Gastrocnemius medialis (tissue), 4 donors: ENCODE results near the gene NRG2. TPM values are rescaled to one million over a fixed set of nuclear protein-coding genes. Genes with fewer than 3 reads are reported as not detected.

Source experiments
- ATAC-seq, 2 donors: fragments of 150-250 bp; one replicate each; pipeline ENCODE4 v1.9.1; 2016
- DNase-seq, 2 donors: peaks; one replicate each; pipeline ENCODE4 v3.0.0-alpha.2; 2019
- H3K27ac ChIP-seq, 4 donors: fragments of 200-600 bp; sonication (generic); 1 replicate in 1 of 4; 2 replicates in 3 of 4; pipeline ENCODE4 v1.5.1; 2016 to 2018; ENCODE audit warnings: mild to moderate bottlenecking in 2 of 4, moderate library complexity in 1 of 4
- H3K27me3 ChIP-seq, 3 donors: fragments of 200-600 bp; sonication (generic) in 2 of 3; 1 replicate in 1 of 3; 2 replicates in 2 of 3; pipeline versions ENCODE4 v1.5.1 to v1.6.0; 2016 to 2019; ENCODE audit warnings: mild to moderate bottlenecking in 1 of 3, moderate library complexity in 1 of 3
- H3K36me3 ChIP-seq, 2 donors: fragments of 200-600 bp; sonication (generic) in 1 of 2; one replicate each; pipeline ENCODE4 v1.5.1; 2017 to 2018
- H3K4me1 ChIP-seq, 2 donors: fragments of 200-600 bp; sonication (generic) in 1 of 2; one replicate each; pipeline ENCODE4 v1.5.1; 2016 to 2017; ENCODE audit warnings: mild to moderate bottlenecking in 2 of 2
- H3K4me3 ChIP-seq, 4 donors: fragments of 200-600 bp; sonication (generic) in 3 of 4; 1 replicate in 1 of 4; 2 replicates in 3 of 4; pipeline ENCODE4 v1.5.1; 2016 to 2019; ENCODE audit warnings: mild to moderate bottlenecking in 2 of 4
- H3K9me3 ChIP-seq, 3 donors: fragments of 200-600 bp; sonication (generic) in 2 of 3; 1 replicate in 1 of 3; 2 replicates in 2 of 3; pipeline ENCODE4 v1.5.1; 2016 to 2019
- CTCF ChIP-seq, 5 experiments: fragments of 450-650 bp in 3 of 5; fragments of 200-600 bp in 2 of 5; sonication (generic) in 2 of 5; IDR thresholded peaks in 4 of 5; conservative IDR thresholded peaks in 1 of 5; 1 replicate in 4 of 5; 2 replicates in 1 of 5; pipeline ENCODE4 v1.5.1; 2016 to 2019; ENCODE audit warnings: antibody characterized with exemption in 5 of 5, mild to moderate bottlenecking in 3 of 5, moderate library complexity in 3 of 5
- POLR2A ChIP-seq, 2 donors: fragments of 450-650 bp; IDR thresholded peaks; one replicate each; pipeline ENCODE4 v1.6.1; 2017; ENCODE audit warnings: antibody characterized with exemption in 2 of 2, mild to moderate bottlenecking in 2 of 2, moderate library complexity in 2 of 2
- in situ Hi-C, 4 donors: fragments of 200-750 bp; cut with MboI; loops; one replicate each; pipeline versions ENCODE4 v1.15.0 to v1.8.0; 2017; ENCODE audit warnings: low sequenced_read_pairs in 4 of 4
- intact Hi-C: fragments of 100-400 bp; cut with DNase I; formaldehyde crosslinking; loops from one replicate; pipeline ENCODE4 v1.15.1; 2023; ENCODE audit warnings: low total_unique reads
- total RNA-seq, 4 donors: library from RNA; depleted of rRNA; stranded (reverse); fragments of >200 nt; gene quantifications; one replicate each; pipeline versions ENCODE4 v1.1.0 to v1.2.3, GENCODE V29; 2016

Gene NRG2
- total RNA-seq, 4 donors from 2014 or later, result 10.3 to 28.8 (median 20.0) TPM

DNA sequence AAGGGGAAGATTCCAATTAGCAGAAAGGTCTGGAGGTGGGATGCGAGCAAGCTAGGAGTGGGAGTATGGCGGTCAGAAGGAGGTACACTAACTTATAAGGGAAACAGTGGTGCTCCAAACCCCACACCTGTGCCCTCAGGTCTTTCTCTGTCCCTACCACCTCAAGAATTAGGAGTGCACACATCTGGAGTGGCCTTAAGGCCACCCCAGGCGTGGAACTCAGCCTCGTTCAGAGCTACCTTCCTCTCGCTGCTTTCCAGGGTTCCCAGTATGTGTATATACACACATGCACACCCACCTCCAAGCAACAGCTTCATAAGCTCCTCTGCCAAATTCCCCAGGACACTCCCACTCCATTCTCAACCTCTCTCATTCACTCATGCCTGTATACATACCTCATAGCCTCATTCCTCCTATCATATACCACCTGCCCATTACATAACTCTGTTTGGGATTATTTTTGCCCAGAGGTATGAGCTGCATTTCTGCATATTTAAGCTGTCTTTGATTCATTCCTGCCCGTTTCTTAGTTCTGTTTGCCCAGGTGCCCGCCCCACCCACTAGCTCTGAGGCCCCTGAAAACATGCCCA lies 128.8 kb downstream of the NRG2 start:
- no peaks in the 10 kb centered on the region for H3K4me1 ChIP-seq
- no peak for ATAC-seq
- TF ChIP-seq CTCF (IDR thresholded peaks at IDR 0.05 in 4 of 5, conservative IDR thresholded peaks at IDR 0.05 in 1 of 5) (no peak), POLR2A (IDR thresholded peaks at IDR 0.05) (no peak)

DNA sequence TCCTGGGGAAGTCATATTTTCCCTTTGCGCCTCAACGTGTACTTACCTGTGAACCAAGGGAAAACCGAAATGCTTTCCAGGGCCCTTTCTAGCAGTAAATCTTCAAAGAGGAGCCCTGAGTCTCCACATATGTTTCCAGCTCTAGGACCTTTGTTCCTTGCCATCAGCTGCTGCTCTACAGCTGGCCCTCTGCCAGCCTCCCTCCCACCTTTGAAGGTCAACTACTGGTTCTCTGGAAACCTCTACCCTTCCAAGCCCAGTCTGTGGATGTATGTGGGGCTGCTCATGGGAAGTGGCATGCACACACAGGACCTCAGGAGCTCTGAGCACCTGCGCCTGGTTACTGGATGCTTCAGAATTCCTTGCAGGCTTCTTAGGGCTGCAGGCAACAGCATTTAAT lies 130.3 kb downstream of the NRG2 start:
- Histone ChIP-seq H3K9me3 (no peaks in the 10 kb centered on the region), H3K27me3 (no peaks in the 10 kb centered on the region), H3K27ac (no peak overlapping the region), H3K4me3 (no peak overlapping the region), H3K4me1 (no peaks in the 10 kb centered on the region), H3K36me3 (no peaks in the 10 kb centered on the region)
- intact Hi-C loops, result no loop called here
- in situ Hi-C loops, result no loop called here
- no peak for DNase-seq
- no peak for TF ChIP-seq POLR2A (IDR thresholded peaks at IDR 0.05)
- no peak for TF ChIP-seq CTCF (IDR thresholded peaks at IDR 0.05 in 4 of 5, conservative IDR thresholded peaks at IDR 0.05 in 1 of 5)
- ATAC-seq, result no peak

More for the DNA sequence above, 128.8 kb downstream of the NRG2 start:
- DNase-seq, result no peak
- no peak overlapping the region for H3K27ac ChIP-seq
- intact Hi-C loops, result no loop called here
- no peak overlapping the region for H3K4me3 ChIP-seq
- H3K36me3 ChIP-seq, result no peaks in the 10 kb centered on the region
- in situ Hi-C loops, result no loop called here
- no peaks in the 10 kb centered on the region for H3K27me3 ChIP-seq
- H3K9me3 ChIP-seq, result no peaks in the 10 kb centered on the region

- no peaks in the 10 kb centered on the region for H3K9me3 ChIP-seq
- H3K4me3 ChIP-seq, result no peak overlapping the region
- no peak for DNase-seq
- in situ Hi-C loops, result no loop called here
- ATAC-seq, result no peak
- intact Hi-C loops, result no loop called here
- no peaks in the 10 kb centered on the region for H3K36me3 ChIP-seq
- TF ChIP-seq POLR2A (IDR thresholded peaks at IDR 0.05), result no peak
- no peak overlapping the region for H3K27ac ChIP-seq
- H3K4me1 ChIP-seq, result no peaks in the 10 kb centered on the region
- no peaks in the 10 kb centered on the region for H3K27me3 ChIP-seq
These were observed 130.9 kb downstream of the NRG2 start for GRCh38 chr5:139912158-139912557.

DNA sequence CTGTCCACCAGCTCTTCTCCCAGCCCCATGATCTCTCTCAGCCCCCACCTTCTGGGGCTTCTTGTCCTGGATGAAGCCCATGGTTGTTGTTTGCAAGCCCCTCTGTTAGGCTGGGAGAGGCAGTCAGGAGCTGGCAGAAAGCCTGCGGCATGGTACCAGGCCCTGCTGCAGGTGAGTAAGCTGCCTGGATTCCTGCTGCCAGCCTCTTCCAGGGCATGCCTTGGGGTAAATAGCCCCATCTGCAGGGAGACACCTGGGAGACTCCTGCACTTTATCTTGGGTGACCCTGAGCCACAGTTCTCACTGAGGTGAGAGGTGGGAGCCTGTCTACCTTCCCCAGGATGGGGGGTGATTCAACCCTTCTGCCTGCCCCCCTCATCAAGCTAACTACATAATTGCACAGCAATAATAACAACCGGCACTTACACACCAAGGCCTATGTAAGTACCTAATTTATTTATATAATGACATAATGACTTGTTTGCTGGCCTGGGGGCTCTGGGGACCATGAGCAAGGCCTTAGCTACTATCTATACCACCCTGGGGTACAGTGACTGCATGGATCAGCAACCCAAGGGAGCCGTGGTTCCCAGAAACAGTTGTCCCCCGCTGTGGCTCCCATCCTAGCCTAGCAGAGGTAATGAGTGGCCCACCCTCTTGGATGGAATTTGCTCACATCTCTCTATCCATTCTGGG lies 131.5 kb downstream of the NRG2 start:
- H3K27ac ChIP-seq, result no peak overlapping the region
- H3K4me3 ChIP-seq, result no peak overlapping the region
- ATAC-seq (no peak), DNase-seq (no peak)
- TF ChIP-seq CTCF (IDR thresholded peaks at IDR 0.05 in 4 of 5, conservative IDR thresholded peaks at IDR 0.05 in 1 of 5), result no peak
- no peak for TF ChIP-seq POLR2A (IDR thresholded peaks at IDR 0.05)
- no peaks in the 10 kb centered on the region for H3K9me3 ChIP-seq
- H3K27me3 ChIP-seq, result no peaks in the 10 kb centered on the region
- in situ Hi-C loops, result no loop called here
- H3K36me3 ChIP-seq, result no peaks in the 10 kb centered on the region
- H3K4me1 ChIP-seq, result no peaks in the 10 kb centered on the region
- intact Hi-C loops, result no loop called here

DNA sequence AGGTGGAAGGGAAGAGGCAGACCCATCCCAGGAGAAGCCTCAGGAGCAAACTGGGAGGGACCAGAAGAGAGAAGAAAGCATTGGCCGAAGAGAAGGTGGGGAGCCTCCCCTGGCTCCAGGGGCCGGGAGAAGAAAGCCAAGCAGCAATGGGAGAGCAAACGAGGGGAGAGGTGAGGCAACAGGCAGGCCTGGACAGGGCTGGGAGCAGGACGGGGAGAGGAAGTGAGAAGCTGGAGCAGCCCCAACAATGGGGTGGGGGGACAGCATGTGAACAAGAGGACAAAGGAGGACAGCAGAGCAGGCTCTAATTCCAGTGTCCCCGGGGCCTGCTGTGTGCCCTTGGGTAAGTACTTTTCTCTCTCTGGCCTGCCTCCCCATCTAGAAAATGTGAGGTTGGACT lies 132.2 kb downstream of the NRG2 start:
- no peaks in the 10 kb centered on the region for H3K27me3 ChIP-seq
- H3K4me1 ChIP-seq, result no peaks in the 10 kb centered on the region
- no peak for DNase-seq
- no peak overlapping the region for H3K4me3 ChIP-seq
- H3K9me3 ChIP-seq, result no peaks in the 10 kb centered on the region
- H3K36me3 ChIP-seq, result no peaks in the 10 kb centered on the region
- ATAC-seq, result no peak
- intact Hi-C loops (no loop called here), in situ Hi-C loops (no loop called here)
- TF ChIP-seq POLR2A (IDR thresholded peaks at IDR 0.05) (no peak), CTCF (IDR thresholded peaks at IDR 0.05 in 4 of 5, conservative IDR thresholded peaks at IDR 0.05 in 1 of 5) (no peak)
- H3K27ac ChIP-seq, result no peak overlapping the region
